HG02623 (cell line): ENCODE data around the gene TTL.
"Not testable (repeated sequence)": the region's sequence is repeated elsewhere in the genome, so short reads cannot be mapped to it uniquely, and the experiment has no call there.

Experiments used
- ATAC-seq: cut with Tn5 transposase; IDR thresholded peaks from one replicate; pipeline ENCODE4 v1.9.1; 2021; ENCODE audit warnings: moderate library complexity; ENCODE audit not compliant: unreplicated experiment

The TTL gene

GRCh38 chr2:112481528-112482233 lies at the start of gene TTL:
TSS of gene TTL (plus strand) at chr2:112482156. CDS start at chr2:112482345, 189 bp downstream.
- ATAC-seq, result peak; percentile 66

- not testable (repeated sequence) for ATAC-seq
Observed at GRCh38 chr2:112432390-112432734, 49.6 kb upstream of the TTL start.

GRCh38 chr2:112432735-112433479 lies 49.0 kb upstream of the TTL start:
- peak; percentile 36 for ATAC-seq

GRCh38 chr2:112433480-112433879 lies 48.5 kb upstream of the TTL start, which contains the start of gene RGPD8:
TSS of gene RGPD8 (minus strand) at chr2:112433645. CDS start at chr2:112433453, 192 bp downstream.
- ATAC-seq, result peak; percentile 97

- ATAC-seq, result no peak
Observed at GRCh38 chr2:112433932-112434730, 47.8 kb upstream of the TTL start.

GRCh38 chr2:112434890-112435715 lies 46.9 kb upstream of the TTL start:
- not testable (repeated sequence) for ATAC-seq

GRCh38 chr2:112435716-112436431 lies 46.1 kb upstream of the TTL start:
- not testable (repeated sequence) for ATAC-seq

- not testable (repeated sequence) for ATAC-seq
Observed at GRCh38 chr2:112436993-112437392, 45.0 kb upstream of the TTL start.

GRCh38 chr2:112437405-112437831 lies 44.5 kb upstream of the TTL start:
- not testable (repeated sequence) for ATAC-seq

- ATAC-seq, result not testable (repeated sequence)
Observed at GRCh38 chr2:112438603-112439261, 43.2 kb upstream of the TTL start.

- ATAC-seq, result not testable (repeated sequence)
Observed at GRCh38 chr2:112444256-112444655, 37.7 kb upstream of the TTL start.

GRCh38 chr2:112449854-112450253 lies 32.1 kb upstream of the TTL start:
- ATAC-seq, result no peak

- no peak for ATAC-seq
Observed at GRCh38 chr2:112451317-112451716, 30.6 kb upstream of the TTL start.

GRCh38 chr2:112454586-112454985 lies 27.4 kb upstream of the TTL start:
- ATAC-seq, result no peak

GRCh38 chr2:112459372-112459771 lies 22.6 kb upstream of the TTL start:
- no peak for ATAC-seq

- no peak for ATAC-seq
Observed at GRCh38 chr2:112462178-112462577, 19.8 kb upstream of the TTL start.

GRCh38 chr2:112463256-112463655 lies 18.7 kb upstream of the TTL start:
- ATAC-seq, result no peak

GRCh38 chr2:112465382-112465781 lies 16.6 kb upstream of the TTL start:
- no peak for ATAC-seq

GRCh38 chr2:112472547-112473263 lies 9.3 kb upstream of the TTL start:
- no peak for ATAC-seq
